ENCODE results near the gene NOTUM. TPM values are rescaled to one million over a fixed set of nuclear protein-coding genes. Genes with fewer than 3 reads are reported as not detected.

The NOTUM gene
- total and polyA plus RNA-seq, 10 of the 15 experiments (the other 5 are each of a cell fraction or from before 2014, with no cell fraction given) = 0.04 to 0.13 TPM; not detected in 8

GRCh38 chr17:81976332-81977210 is 15.6 kb upstream of the NOTUM start:
- H3K27me3 ChIP-seq (replicated peaks in 1 of 2; ENCODE audit: control insufficient read depth in 2 of 2, insufficient read depth in 2 of 2, low read length in 1 of 2) = no peaks in the 10 kb centered on the region
- DNase-seq (ENCODE audit: low read depth, low spot score) (no peak), ATAC-seq (peak; percentile 43), FAIRE-seq (no peak)
- ChIA-PET POLR2A (interaction anchor here (0.6 to 2.4 kb wide), 6 partner anchors 9 to 320 kb away, joined by 3 to 18 read pairs (median 3); partner anchors contain the start of genes CENPX and LRRC45), RAD21 (ENCODE audit: unreplicated experiment) (no interaction called here), CTCF (interaction anchor here (0.6 to 1.9 kb wide), 6 partner anchors 17 to 45 kb away, joined by 3 to 6 read pairs (median 4); no protein-coding TSS in a partner anchor), SMC1A (ENCODE audit: uncharacterized antibody, unreplicated experiment) (interaction anchor here (1.6 kb wide), 1 partner anchor 9 kb away, joined by 4 read pairs; no protein-coding TSS in a partner anchor)
- TF ChIP-seq TCF12 (IDR thresholded peaks at IDR 0.05; ENCODE audit: low read depth, low read length) (0 out of 2 replicates have a peak, but pooled peaks have one; percentile 9), MYC (IDR thresholded peaks at IDR 0.05; ENCODE audit: insufficient read depth, insufficient read length, insufficient replicate concordance, low read length, severe bottlenecking) (peak; percentile 40), BHLHE40 (IDR thresholded peaks at IDR 0.05; ENCODE audit: borderline replicate concordance in 1 of 2, low read depth in 2 of 2, low read length in 1 of 2) (peak in 1 of 2 experiments; percentile 78; a peak in 2 of 4 replicates), CHD2 (IDR thresholded peaks at IDR 0.05; ENCODE audit: borderline replicate concordance, low read depth, low read length) (peak; percentile 32; the same call in 1 of the 2 replicates), MXI1 (IDR thresholded peaks at IDR 0.05; ENCODE audit: low read depth, low read length) (no peak), IRF3 (IDR thresholded peaks at IDR 0.05) (no peak), SMAD1 (IDR thresholded peaks at IDR 0.05; ENCODE audit: low read depth, partially characterized antibody) (peak; percentile 45), ELK1 (IDR thresholded peaks at IDR 0.05; ENCODE audit: low read depth, low read length) (no peak), NBN (IDR thresholded peaks at IDR 0.05) (0 out of 2 replicates have a peak, but pooled peaks have one; percentile 41), ZNF687 (IDR thresholded peaks at IDR 0.05) (peak; percentile 80), MAX (IDR thresholded peaks at IDR 0.05; ENCODE audit: low read depth, low read length) (no peak)
- TSS peak; percentile 85 for BruUV-seq (replicated peaks)
- 19% methylated on average over 30 of the region's 30 CpGs for WGBS (ENCODE audit: insufficient coverage, insufficient replicate concordance, low lambda C conversion rate, missing lambda C conversion rate)
- intact Hi-C loops (cut with micrococcal nuclease; ENCODE audit: unreplicated experiment) = no loop called here
- H3K4me3 ChIP-seq = peak overlapping the region; percentile 87
- peak overlapping the region; percentile 61 for H2AFZ ChIP-seq (ENCODE audit: control insufficient read depth, low read depth, low read length)
- H3K79me2 ChIP-seq (ENCODE audit: control insufficient read depth, insufficient read depth, low read length) = no peaks in the 10 kb centered on the region; the same call in 1 of the 2 replicates
- peaks cover 2% of the 10 kb centered on the region; the same call in 2 of the 3 replicates for H3K9me3 ChIP-seq (replicated peaks; ENCODE audit: control insufficient read depth, insufficient read depth, low read length)
- in situ Hi-C loops (cut with MboI) = no loop called here
- no peaks in the 10 kb centered on the region; a peak in 1 of 4 replicates for H3K36me3 ChIP-seq (ENCODE audit: control insufficient read depth in 2 of 2, insufficient read depth in 2 of 2, low read length in 1 of 2)
- peaks cover 14% of the 10 kb centered on the region for H3K4me1 ChIP-seq (ENCODE audit: control insufficient read depth, insufficient read depth, low read length)
- H4K20me1 ChIP-seq (ENCODE audit: control insufficient read depth, insufficient read depth) = no peaks in the 10 kb centered on the region
- H3K27ac ChIP-seq (ENCODE audit: control insufficient read depth, insufficient read depth) = peak overlapping the region; percentile 87
- peak overlapping the region; percentile 92 for H3K9ac ChIP-seq (ENCODE audit: control insufficient read depth, insufficient read depth, low read length)
- peak overlapping the region; percentile 99 for H3K4me2 ChIP-seq (ENCODE audit: control insufficient read depth, insufficient read depth)
